ENCODE results near the gene ACP7. TPM values are rescaled to one million over a fixed set of nuclear protein-coding genes. Genes with fewer than 3 reads are reported as not detected.

Gene ACP7
- total RNA-seq, 1 experiment from 2014 or later = 0.11 TPM

DNA sequence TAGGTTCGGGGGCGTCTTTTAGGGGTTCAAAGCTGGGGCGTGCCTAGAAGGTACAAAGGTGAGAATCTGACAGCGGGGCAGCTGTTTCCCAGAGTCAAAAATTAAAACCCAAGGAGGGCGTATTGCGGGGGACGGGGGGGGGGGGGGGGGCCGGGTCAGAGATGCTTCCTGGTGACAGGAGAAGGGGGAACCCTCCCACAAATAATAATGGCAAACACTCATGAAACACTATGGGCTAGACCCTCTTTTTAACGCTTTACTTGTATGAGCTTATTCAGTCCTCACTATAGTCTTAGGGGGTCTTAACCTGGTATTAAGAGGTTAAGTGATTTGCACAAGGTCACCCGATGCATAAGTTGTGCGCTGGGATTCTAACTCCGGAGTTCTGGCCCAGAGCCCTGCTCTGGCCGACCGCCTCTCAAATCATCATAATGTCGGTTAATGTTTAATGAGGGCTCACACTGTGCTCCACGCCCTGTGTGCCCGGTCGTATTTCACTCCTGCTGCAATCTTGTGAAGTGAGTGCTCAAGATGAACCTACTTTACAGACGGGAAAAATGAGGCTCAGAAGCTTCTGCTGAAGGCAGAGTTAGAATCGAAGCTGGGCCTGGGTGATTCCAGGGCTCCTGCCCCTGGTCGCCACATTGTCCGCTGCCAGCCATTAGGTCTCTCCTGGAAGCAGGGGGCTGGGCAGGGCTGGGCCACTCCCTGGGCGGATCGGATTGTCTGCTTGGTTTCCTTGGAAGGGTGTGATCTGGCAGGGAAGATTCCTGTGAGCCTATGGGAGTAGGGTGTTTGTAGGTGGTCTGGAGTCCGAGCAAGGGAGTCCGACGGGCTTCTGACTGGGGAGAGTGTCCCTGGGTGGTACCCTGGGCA is 42.4 kb downstream of the ACP7 start (continued):
- TF ChIP-seq, protein P1, sequence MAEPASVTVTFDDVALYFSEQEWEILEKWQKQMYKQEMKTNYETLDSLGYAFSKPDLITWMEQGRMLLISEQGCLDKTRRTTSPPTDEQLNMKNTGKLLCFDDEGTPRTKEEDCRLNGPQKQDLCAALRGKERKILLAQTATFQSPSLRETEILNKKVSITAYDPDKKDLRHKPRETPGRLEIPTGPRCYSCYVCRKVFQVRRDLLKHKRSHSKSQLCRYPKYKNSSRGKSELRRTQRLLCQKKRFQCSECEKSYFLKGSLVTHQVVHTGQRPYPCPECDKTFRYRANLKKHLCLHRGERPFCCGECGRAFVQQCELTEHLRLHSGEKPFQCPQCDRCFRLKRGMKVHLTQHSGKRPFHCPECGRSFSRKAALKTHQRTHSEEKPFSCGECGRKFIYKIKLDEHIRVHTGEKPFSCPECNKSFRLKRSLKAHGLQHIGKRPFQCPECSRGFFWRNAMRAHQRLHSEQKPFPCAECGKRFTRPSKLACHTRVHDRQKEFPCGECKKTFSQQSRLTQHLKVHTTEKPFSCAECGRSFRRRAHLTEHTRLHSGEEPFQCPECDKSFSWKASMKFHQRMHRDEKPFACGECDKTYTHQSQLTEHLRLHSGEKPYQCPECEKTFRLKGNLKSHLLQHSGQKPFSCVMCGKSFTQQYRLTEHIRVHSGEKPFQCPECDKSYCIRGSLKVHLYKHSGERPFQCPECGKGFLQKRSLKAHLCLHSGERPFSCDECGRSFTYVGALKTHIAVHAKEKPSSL (CRISPR knock-in tag; conservative IDR thresholded peaks at IDR 0.05) = no peak
- TF ChIP-seq, protein P2, sequence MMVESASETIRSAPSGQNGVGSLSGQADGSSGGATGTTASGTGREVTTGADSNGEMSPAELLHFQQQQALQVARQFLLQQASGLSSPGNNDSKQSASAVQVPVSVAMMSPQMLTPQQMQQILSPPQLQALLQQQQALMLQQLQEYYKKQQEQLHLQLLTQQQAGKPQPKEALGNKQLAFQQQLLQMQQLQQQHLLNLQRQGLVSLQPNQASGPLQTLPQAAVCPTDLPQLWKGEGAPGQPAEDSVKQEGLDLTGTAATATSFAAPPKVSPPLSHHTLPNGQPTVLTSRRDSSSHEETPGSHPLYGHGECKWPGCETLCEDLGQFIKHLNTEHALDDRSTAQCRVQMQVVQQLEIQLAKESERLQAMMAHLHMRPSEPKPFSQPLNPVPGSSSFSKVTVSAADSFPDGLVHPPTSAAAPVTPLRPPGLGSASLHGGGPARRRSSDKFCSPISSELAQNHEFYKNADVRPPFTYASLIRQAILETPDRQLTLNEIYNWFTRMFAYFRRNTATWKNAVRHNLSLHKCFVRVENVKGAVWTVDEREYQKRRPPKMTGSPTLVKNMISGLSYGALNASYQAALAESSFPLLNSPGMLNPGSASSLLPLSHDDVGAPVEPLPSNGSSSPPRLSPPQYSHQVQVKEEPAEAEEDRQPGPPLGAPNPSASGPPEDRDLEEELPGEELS (CRISPR knock-in tag; IDR thresholded peaks at IDR 0.05) = no peak
- TF ChIP-seq RORB (CRISPR knock-in tag; IDR thresholded peaks at IDR 0.05) (no peak), OVOL2 (CRISPR knock-in tag; IDR thresholded peaks at IDR 0.05; ENCODE audit: borderline replicate concordance) (no peak), GABPB1 (CRISPR knock-in tag; IDR thresholded peaks at IDR 0.05) (peak; percentile 58; the same call in 1 of the 2 replicates), ATF1 (CRISPR knock-in tag; IDR thresholded peaks at IDR 0.05) (no peak), ZNF121 (CRISPR knock-in tag; IDR thresholded peaks at IDR 0.05) (no peak), ZNF219 (CRISPR knock-in tag; IDR thresholded peaks at IDR 0.05; ENCODE audit: borderline replicate concordance) (no peak), PRRX2 (CRISPR knock-in tag; IDR thresholded peaks at IDR 0.05) (no peak)
- TF ChIP-seq, protein P3, sequence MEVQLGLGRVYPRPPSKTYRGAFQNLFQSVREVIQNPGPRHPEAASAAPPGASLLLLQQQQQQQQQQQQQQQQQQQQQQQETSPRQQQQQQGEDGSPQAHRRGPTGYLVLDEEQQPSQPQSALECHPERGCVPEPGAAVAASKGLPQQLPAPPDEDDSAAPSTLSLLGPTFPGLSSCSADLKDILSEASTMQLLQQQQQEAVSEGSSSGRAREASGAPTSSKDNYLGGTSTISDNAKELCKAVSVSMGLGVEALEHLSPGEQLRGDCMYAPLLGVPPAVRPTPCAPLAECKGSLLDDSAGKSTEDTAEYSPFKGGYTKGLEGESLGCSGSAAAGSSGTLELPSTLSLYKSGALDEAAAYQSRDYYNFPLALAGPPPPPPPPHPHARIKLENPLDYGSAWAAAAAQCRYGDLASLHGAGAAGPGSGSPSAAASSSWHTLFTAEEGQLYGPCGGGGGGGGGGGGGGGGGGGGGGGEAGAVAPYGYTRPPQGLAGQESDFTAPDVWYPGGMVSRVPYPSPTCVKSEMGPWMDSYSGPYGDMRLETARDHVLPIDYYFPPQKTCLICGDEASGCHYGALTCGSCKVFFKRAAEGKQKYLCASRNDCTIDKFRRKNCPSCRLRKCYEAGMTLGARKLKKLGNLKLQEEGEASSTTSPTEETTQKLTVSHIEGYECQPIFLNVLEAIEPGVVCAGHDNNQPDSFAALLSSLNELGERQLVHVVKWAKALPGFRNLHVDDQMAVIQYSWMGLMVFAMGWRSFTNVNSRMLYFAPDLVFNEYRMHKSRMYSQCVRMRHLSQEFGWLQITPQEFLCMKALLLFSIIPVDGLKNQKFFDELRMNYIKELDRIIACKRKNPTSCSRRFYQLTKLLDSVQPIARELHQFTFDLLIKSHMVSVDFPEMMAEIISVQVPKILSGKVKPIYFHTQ (CRISPR knock-in tag; IDR thresholded peaks at IDR 0.05) = no peak
- TF ChIP-seq, protein P4, sequence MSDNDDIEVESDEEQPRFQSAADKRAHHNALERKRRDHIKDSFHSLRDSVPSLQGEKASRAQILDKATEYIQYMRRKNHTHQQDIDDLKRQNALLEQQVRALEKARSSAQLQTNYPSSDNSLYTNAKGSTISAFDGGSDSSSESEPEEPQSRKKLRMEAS (CRISPR knock-in tag; IDR thresholded peaks at IDR 0.05) = 0 out of 2 replicates have a peak, but pooled peaks have one; percentile 20
- TF ChIP-seq, protein P5, sequence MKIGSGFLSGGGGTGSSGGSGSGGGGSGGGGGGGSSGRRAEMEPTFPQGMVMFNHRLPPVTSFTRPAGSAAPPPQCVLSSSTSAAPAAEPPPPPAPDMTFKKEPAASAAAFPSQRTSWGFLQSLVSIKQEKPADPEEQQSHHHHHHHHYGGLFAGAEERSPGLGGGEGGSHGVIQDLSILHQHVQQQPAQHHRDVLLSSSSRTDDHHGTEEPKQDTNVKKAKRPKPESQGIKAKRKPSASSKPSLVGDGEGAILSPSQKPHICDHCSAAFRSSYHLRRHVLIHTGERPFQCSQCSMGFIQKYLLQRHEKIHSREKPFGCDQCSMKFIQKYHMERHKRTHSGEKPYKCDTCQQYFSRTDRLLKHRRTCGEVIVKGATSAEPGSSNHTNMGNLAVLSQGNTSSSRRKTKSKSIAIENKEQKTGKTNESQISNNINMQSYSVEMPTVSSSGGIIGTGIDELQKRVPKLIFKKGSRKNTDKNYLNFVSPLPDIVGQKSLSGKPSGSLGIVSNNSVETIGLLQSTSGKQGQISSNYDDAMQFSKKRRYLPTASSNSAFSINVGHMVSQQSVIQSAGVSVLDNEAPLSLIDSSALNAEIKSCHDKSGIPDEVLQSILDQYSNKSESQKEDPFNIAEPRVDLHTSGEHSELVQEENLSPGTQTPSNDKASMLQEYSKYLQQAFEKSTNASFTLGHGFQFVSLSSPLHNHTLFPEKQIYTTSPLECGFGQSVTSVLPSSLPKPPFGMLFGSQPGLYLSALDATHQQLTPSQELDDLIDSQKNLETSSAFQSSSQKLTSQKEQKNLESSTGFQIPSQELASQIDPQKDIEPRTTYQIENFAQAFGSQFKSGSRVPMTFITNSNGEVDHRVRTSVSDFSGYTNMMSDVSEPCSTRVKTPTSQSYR (CRISPR knock-in tag; IDR thresholded peaks at IDR 0.05) = no peak
- TF ChIP-seq, protein P6, sequence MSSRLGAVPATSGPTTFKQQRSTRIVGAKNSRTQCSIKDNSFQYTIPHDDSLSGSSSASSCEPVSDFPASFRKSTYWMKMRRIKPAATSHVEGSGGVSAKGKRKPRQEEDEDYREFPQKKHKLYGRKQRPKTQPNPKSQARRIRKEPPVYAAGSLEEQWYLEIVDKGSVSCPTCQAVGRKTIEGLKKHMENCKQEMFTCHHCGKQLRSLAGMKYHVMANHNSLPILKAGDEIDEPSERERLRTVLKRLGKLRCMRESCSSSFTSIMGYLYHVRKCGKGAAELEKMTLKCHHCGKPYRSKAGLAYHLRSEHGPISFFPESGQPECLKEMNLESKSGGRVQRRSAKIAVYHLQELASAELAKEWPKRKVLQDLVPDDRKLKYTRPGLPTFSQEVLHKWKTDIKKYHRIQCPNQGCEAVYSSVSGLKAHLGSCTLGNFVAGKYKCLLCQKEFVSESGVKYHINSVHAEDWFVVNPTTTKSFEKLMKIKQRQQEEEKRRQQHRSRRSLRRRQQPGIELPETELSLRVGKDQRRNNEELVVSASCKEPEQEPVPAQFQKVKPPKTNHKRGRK (CRISPR knock-in tag; IDR thresholded peaks at IDR 0.05; ENCODE audit: borderline replicate concordance) = no peak
